Osteocyte (in vitro differentiated cells): Measurements from ENCODE around the gene GIT1. TPM values are rescaled to one million over a fixed set of nuclear protein-coding genes. Genes with fewer than 3 reads are reported as not detected.

Source experiments
- DNase-seq: peaks from one replicate; pipeline ENCODE4 v3.0.0; 2021; ENCODE audit warnings: mixed read lengths; ENCODE audit not compliant: unreplicated experiment; ENCODE audit errors: extremely low spot score
- H3K27ac Mint-ChIP-seq: one replicate; pipeline ENCODE4 v1.8.0; 2021; ENCODE audit warnings: mild to moderate bottlenecking, mixed read lengths; ENCODE audit not compliant: unreplicated experiment
- H3K27me3 Mint-ChIP-seq: one replicate; pipeline ENCODE4 v1.8.0; 2021; ENCODE audit warnings: mixed read lengths; ENCODE audit not compliant: unreplicated experiment
- H3K36me3 Mint-ChIP-seq: one replicate; pipeline ENCODE4 v1.8.0; 2021; ENCODE audit warnings: mixed read lengths; ENCODE audit not compliant: unreplicated experiment
- H3K4me1 Mint-ChIP-seq: one replicate; pipeline ENCODE4 v1.8.0; 2021; ENCODE audit warnings: mixed read lengths; ENCODE audit not compliant: unreplicated experiment
- H3K4me3 Mint-ChIP-seq: one replicate; pipeline ENCODE4 v1.8.0; 2021; ENCODE audit warnings: mild to moderate bottlenecking, moderate library complexity, mixed read lengths; ENCODE audit not compliant: unreplicated experiment
- H3K9me3 Mint-ChIP-seq: one replicate; pipeline ENCODE4 v1.8.0; 2021; ENCODE audit warnings: mixed read lengths; ENCODE audit not compliant: unreplicated experiment
- CTCF ChIP-seq: fragments of 200-600 bp; sonication (generic); IDR thresholded peaks from 2 replicates; pipeline ENCODE4 v1.5.0; 2021; ENCODE audit warnings: antibody characterized with exemption, mild to moderate bottlenecking, moderate library complexity
- total RNA-seq: library from RNA; stranded (reverse); gene quantifications from 2 replicates; pipeline ENCODE4 v1.2.1, GENCODE V29; 2021

The GIT1 gene
- total RNA-seq, 1 donor from 2014 or later = 50.7 TPM

- Mint-ChIP-seq H3K27ac (peak overlapping the region; percentile 80), H3K27me3 (no peaks in the 10 kb centered on the region), H3K9me3 (no peaks in the 10 kb centered on the region), H3K36me3 (peaks cover 5% of the 10 kb centered on the region), H3K4me1 (peaks cover 47% of the 10 kb centered on the region), H3K4me3 (no peak overlapping the region)
- DNase-seq = no peak
- TF ChIP-seq CTCF = peak; percentile 28
Observed at GRCh38 chr17:29585080-29585751, 4.2 kb downstream of the GIT1 start.

DNA sequence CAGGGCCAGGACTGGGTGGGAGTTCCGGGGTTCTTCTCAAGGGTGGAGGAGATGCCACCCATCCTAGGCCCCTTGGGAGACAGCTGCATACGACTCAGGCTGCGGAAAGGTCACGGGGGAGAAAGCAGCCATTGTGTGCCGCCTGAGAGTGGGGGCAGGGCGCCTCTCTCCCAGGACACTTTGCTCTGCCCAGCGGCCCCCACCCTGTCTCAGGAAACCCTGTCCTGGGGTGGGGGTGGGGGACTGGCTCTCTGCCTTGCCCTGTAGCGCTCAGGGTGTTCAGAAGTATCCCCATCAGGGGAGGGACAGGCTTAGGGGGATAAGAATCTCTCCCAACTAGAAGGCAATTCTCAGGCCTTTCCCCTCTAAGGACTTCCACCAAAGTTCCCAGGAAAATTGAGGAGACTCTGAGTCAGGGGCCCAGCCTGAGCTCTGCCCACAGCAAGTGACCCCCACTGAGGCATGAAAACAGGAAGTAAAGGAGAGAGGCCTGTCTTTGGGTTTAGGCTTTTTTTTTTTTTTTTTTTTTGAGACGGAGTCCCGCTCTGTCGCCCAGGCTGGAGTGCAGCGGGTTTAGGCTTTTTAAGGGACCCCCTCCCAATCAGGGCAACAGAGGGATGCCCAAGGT lies 4.9 kb downstream of the GIT1 start:
- TF ChIP-seq CTCF = no peak
- DNase-seq = no peak
- Mint-ChIP-seq H3K4me3 (peak overlapping the region; percentile 14), H3K36me3 (peaks cover 8% of the 10 kb centered on the region), H3K27me3 (no peaks in the 10 kb centered on the region), H3K4me1 (peaks cover 42% of the 10 kb centered on the region), H3K27ac (peak overlapping the region; percentile 80), H3K9me3 (no peaks in the 10 kb centered on the region)

DNA sequence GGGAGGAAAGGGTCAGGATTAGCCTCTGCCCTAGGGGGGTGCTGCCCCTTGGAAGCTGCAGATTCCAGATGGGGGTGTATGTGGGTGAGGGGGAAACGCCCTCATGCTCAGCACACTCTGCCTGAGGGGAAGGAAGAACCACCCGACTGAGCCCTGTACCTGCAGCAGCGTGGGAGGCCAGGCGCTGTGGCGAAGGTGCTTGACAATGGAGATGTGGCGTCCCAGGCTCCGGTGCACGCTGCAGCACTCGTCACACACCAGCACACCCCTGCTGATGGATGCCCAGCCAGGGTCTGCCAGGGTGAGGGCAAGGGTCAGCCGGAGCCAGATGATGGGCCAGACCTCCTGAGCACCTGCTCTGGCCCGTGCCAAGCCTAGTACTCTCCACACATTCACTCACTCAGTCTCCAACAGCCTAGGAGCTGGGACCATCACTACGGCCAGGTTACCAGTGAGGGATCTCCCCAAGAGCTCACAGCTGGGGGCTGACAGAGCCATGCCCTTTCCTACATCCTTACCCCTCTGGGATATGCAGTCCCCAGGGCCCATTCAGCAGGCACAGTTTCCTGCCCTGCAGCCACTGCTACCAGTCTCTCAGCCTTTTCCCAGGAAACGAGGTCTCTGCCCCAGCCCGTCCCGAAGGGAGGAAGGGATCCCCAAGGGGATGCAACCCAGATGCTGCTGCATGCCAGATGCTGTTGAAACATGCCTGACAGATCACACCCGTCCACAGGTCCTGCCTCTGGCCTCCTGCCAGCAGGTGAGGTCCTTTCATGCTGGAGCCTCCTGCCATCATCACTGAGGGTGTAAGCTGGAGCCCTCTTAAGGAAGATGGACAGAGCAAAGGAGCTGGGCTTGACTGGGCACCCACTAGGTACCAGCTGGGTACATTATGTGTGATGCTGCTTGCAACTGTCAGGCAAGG lies 5.9 kb downstream of the GIT1 start:
- H3K4me3 Mint-ChIP-seq = no peak overlapping the region
- H3K27me3 Mint-ChIP-seq = no peaks in the 10 kb centered on the region

GRCh38 chr17:29582772-29583171 lies 6.7 kb downstream of the GIT1 start:
- Mint-ChIP-seq H3K9me3 (no peaks in the 10 kb centered on the region), H3K4me1 (peaks cover 37% of the 10 kb centered on the region), H3K36me3 (peaks cover 13% of the 10 kb centered on the region), H3K27me3 (no peaks in the 10 kb centered on the region), H3K27ac (no peak overlapping the region), H3K4me3 (no peak overlapping the region)
- TF ChIP-seq CTCF = no peak
- DNase-seq = no peak

More for the DNA sequence above, 5.9 kb downstream of the GIT1 start:
- no peak for DNase-seq
- no peak for TF ChIP-seq CTCF
- H3K36me3 Mint-ChIP-seq = peaks cover 8% of the 10 kb centered on the region
- H3K4me1 Mint-ChIP-seq = peaks cover 42% of the 10 kb centered on the region
- no peaks in the 10 kb centered on the region for H3K9me3 Mint-ChIP-seq
- peak overlapping the region; percentile 80 for H3K27ac Mint-ChIP-seq
